Measurements from ENCODE around the gene FOCAD. TPM values are rescaled to one million over a fixed set of nuclear protein-coding genes. Genes with fewer than 3 reads are reported as not detected.

FOCAD gene
- total and polyA plus RNA-seq, 2 of the 8 experiments (the other 6 are each of a cell fraction or from before 2014, with no cell fraction given), result 22.0 to 38.4 TPM

- TF ChIP-seq GTF2F1 (IDR thresholded peaks at IDR 0.05; ENCODE audit: borderline replicate concordance, low read depth, low read length) (no peak), MAFK (IDR thresholded peaks at IDR 0.05; ENCODE audit: low read depth, low read length) (no peak)
Observed at GRCh38 chr9:20742833-20743232, 58.8 kb downstream of the FOCAD start (continued).

Measured in H1 (cell line).